ENCODE data around the gene DSCAML1. TPM values are rescaled to one million over a fixed set of nuclear protein-coding genes. Genes with fewer than 3 reads are reported as not detected.

Gene DSCAML1
- total RNA-seq, 1 experiment from 2014 or later = 0.90 TPM

GRCh38 chr11:117794135-117794534, 2.9 kb downstream of the DSCAML1 start:
- Mint-ChIP-seq H3K4me3 (no peak overlapping the region), H3K4me1 (peaks cover 15% of the 10 kb centered on the region), H3K27ac (no peak overlapping the region), H3K9me3 (no peaks in the 10 kb centered on the region), H3K27me3 (ENCODE audit: low read depth) (peaks cover 63% of the 10 kb centered on the region), H3K36me3 (no peaks in the 10 kb centered on the region)
- ATAC-seq (no peak), DNase-seq (ENCODE audit: low spot score) (no peak)
- ChIA-PET CTCF (interaction anchor here (2.1 kb wide), 1 partner anchor 368 kb away, joined by 9 read pairs; no protein-coding TSS in a partner anchor), POLR2A (interaction anchor here (0.6 kb wide), 1 partner anchor 9 kb away, joined by 5 read pairs; no protein-coding TSS in a partner anchor)
- no peak for TF ChIP-seq ARID4B (CRISPR knock-in tag; IDR thresholded peaks at IDR 0.05; ENCODE audit: borderline replicate concordance)
- TF ChIP-seq AR (CRISPR knock-in tag; IDR thresholded peaks at IDR 0.05) = no peak
- TF ChIP-seq FOXP1 (CRISPR knock-in tag; IDR thresholded peaks at IDR 0.05; ENCODE audit: borderline replicate concordance) = no peak
- no peak for TF ChIP-seq FOXJ3 (CRISPR knock-in tag; IDR thresholded peaks at IDR 0.05; ENCODE audit: borderline replicate concordance)
- no peak for TF ChIP-seq FOXK1 (CRISPR knock-in tag; IDR thresholded peaks at IDR 0.05)
- no peak for TF ChIP-seq EMX1 (CRISPR knock-in tag; IDR thresholded peaks at IDR 0.05)
- TF ChIP-seq ZNF512 (CRISPR knock-in tag; IDR thresholded peaks at IDR 0.05; ENCODE audit: borderline replicate concordance) = no peak
- no peak for TF ChIP-seq JAZF1 (CRISPR knock-in tag; IDR thresholded peaks at IDR 0.05)
- TF ChIP-seq ZNF232 (CRISPR knock-in tag; IDR thresholded peaks at IDR 0.05) = no peak
- TF ChIP-seq ZNF423 (CRISPR knock-in tag; IDR thresholded peaks at IDR 0.05) = no peak
- TF ChIP-seq HMGA2 (CRISPR knock-in tag; IDR thresholded peaks at IDR 0.05) = no peak
- TF ChIP-seq ZNF121 (CRISPR knock-in tag; IDR thresholded peaks at IDR 0.05) = no peak
- TF ChIP-seq MAX (CRISPR knock-in tag; IDR thresholded peaks at IDR 0.05) = no peak
- TF ChIP-seq CREM (CRISPR knock-in tag; IDR thresholded peaks at IDR 0.05) = no peak
- TF ChIP-seq MLX (CRISPR knock-in tag; IDR thresholded peaks at IDR 0.05) = no peak
- no peak for TF ChIP-seq STAT6 (CRISPR knock-in tag; conservative IDR thresholded peaks at IDR 0.05; ENCODE audit: low read depth)
- no peak for TF ChIP-seq ELF4 (CRISPR knock-in tag; IDR thresholded peaks at IDR 0.05; ENCODE audit: low read depth)
- no peak for TF ChIP-seq ZNF263 (CRISPR knock-in tag; IDR thresholded peaks at IDR 0.05; ENCODE audit: low read depth)
- no peak for TF ChIP-seq PRDM15 (CRISPR knock-in tag; IDR thresholded peaks at IDR 0.05)
- no peak for TF ChIP-seq E2F4 (CRISPR knock-in tag; IDR thresholded peaks at IDR 0.05; ENCODE audit: borderline replicate concordance, low read depth)
